B cell (primary cell): ENCODE results near the gene IL5RA. TPM values are rescaled to one million over a fixed set of nuclear protein-coding genes. Genes with fewer than 3 reads are reported as not detected.

Experiments used
- ATAC-seq: fragments of 200-7000 bp; cut with Tn5 transposase; one replicate; pipeline ENCODE4 v1.10.0; 2021; ENCODE audit warnings: low read depth, mild to moderate bottlenecking, moderate number of reproducible peaks, moderate library complexity
- CTCF ChIA-PET: fragments of 350-600 bp; sonication (Branson Sonifier 250); formaldehyde crosslinking; loops from one replicate; lab custom pipeline; 2021; ENCODE audit warnings: antibody characterized with exemption, inconsistent platforms; lab: Charles Lee
- POLR2A ChIA-PET: fragments of 350-600 bp; sonication (Branson Sonifier 250); formaldehyde crosslinking; loops from one replicate; lab custom pipeline; 2021; ENCODE audit warnings: antibody characterized with exemption; lab: Charles Lee
- DNase-seq: peaks from one replicate; pipeline ENCODE4 v3.0.0; 2013
- H2AFZ ChIP-seq: 2 replicates; pipeline ENCODE4 v1.6.1; 2012; ENCODE audit warnings: mild to moderate bottlenecking, low read depth, low read length; ENCODE audit not compliant: insufficient read depth, poor library complexity, severe bottlenecking
- H3K27ac ChIP-seq, 2 donors: 1 replicate in 1 of 2; 2 replicates in 1 of 2; pipeline ENCODE4 v1.5.1; 2012 to 2013; ENCODE audit warnings: low read length in 2 of 2, mild to moderate bottlenecking in 2 of 2, moderate library complexity in 1 of 2
- H3K27me3 ChIP-seq, 4 experiments: fragments of 200-600 bp in 1 of 4; sonication (generic) in 1 of 4; replicated peaks in 1 of 4; 1 replicate in 2 of 4; 2 replicates in 2 of 4; pipeline versions ENCODE4 v1.6.1 to v1.7.0; 2013 to 2016; ENCODE audit warnings: low read length in 3 of 4, mild to moderate bottlenecking in 2 of 4, mixed read lengths in 1 of 4, moderate library complexity in 1 of 4; ENCODE audit not compliant: insufficient read depth in 4 of 4, control insufficient read depth in 3 of 4; ENCODE audit errors: control extremely low read depth in 1 of 4
- H3K36me3 ChIP-seq, 2 experiments: replicated peaks in 1 of 2; 1 replicate in 1 of 2; 2 replicates in 1 of 2; pipeline versions ENCODE4 v1.6.1 to v1.7.1; 2013; ENCODE audit warnings: low read length in 1 of 2; ENCODE audit not compliant: insufficient read depth in 2 of 2, control insufficient read depth in 1 of 2; ENCODE audit errors: control extremely low read depth in 1 of 2, extremely low read depth in 1 of 2
- H3K4me1 ChIP-seq, 2 donors: fragments of 200-600 bp in 1 of 2; sonication (generic) in 1 of 2; 1 replicate in 1 of 2; 2 replicates in 1 of 2; pipeline versions ENCODE4 v1.5.1 to v1.6.1; 2013 to 2017; ENCODE audit warnings: low read length in 2 of 2; ENCODE audit not compliant: control insufficient read depth in 2 of 2, insufficient read depth in 2 of 2
- H3K4me2 ChIP-seq: replicated peaks from 2 replicates; pipeline ENCODE3; 2012; ENCODE audit warnings: mild to moderate bottlenecking, low read depth, low read length; ENCODE audit not compliant: poor library complexity, severe bottlenecking
- H3K4me3 ChIP-seq, 5 experiments: fragments of 200-600 bp in 1 of 5; sonication (generic) in 1 of 5; 1 replicate in 3 of 5; 2 replicates in 2 of 5; pipeline versions ENCODE4 v1.5.1 to v1.7.0; 2011 to 2016; ENCODE audit warnings: low read length in 4 of 5, mild to moderate bottlenecking in 4 of 5, low read depth in 2 of 5, control low read depth in 1 of 5, moderate library complexity in 1 of 5; ENCODE audit not compliant: insufficient read depth in 1 of 5; ENCODE audit errors: control extremely low read depth in 1 of 5, extremely low read depth in 1 of 5
- H3K79me2 ChIP-seq: fragments of 200-600 bp; sonication (generic); one replicate; pipeline ENCODE4 v1.6.0; 2016; ENCODE audit warnings: low read length; ENCODE audit not compliant: control insufficient read depth, insufficient read depth
- H3K9ac ChIP-seq: fragments of 200-600 bp; sonication (generic); 2 replicates; pipeline ENCODE4 v1.6.1; 2017; ENCODE audit warnings: mild to moderate bottlenecking, low read length, moderate library complexity
- H3K9me3 ChIP-seq, 3 donors: one replicate each; pipeline versions ENCODE4 v1.6.1 to v1.7.1; 2013; ENCODE audit warnings: low read length in 2 of 3; ENCODE audit not compliant: control insufficient read depth in 2 of 3, insufficient read depth in 1 of 3; ENCODE audit errors: control extremely low read depth in 1 of 3
- H4K20me1 ChIP-seq: 2 replicates; pipeline ENCODE4 v1.6.0; 2012; ENCODE audit warnings: mild to moderate bottlenecking, low read length; ENCODE audit not compliant: insufficient read depth, control insufficient read depth, poor library complexity, severe bottlenecking
- H3K27ac Mint-ChIP-seq: one replicate; pipeline ENCODE4 v1.8.0; 2021; ENCODE audit warnings: mixed read lengths
- H3K27me3 Mint-ChIP-seq: one replicate; pipeline ENCODE4 v1.8.0; 2021; ENCODE audit warnings: mixed read lengths
- H3K4me1 Mint-ChIP-seq: one replicate; pipeline ENCODE4 v1.8.0; 2021; ENCODE audit warnings: mixed read lengths
- H3K4me3 Mint-ChIP-seq: one replicate; pipeline ENCODE4 v1.8.0; 2021; ENCODE audit warnings: mixed read lengths
- H3K9me3 Mint-ChIP-seq: one replicate; pipeline ENCODE4 v1.8.0; 2022; ENCODE audit warnings: mixed read lengths; ENCODE audit not compliant: insufficient read depth
- EZH2 ChIP-seq: IDR thresholded peaks from 2 replicates; pipeline ENCODE4 v1.6.1; 2012; ENCODE audit warnings: borderline replicate concordance, low read depth, mild to moderate bottlenecking, moderate library complexity, low read length; ENCODE audit not compliant: insufficient read depth, poor library complexity, severe bottlenecking
- WGBS: methylation state at CpG from one replicate; pipeline ENCODE4 v1.1.5; 2013; ENCODE audit warnings: missing lambda C conversion rate; ENCODE audit not compliant: insufficient coverage; 5-methylcytosine and 5-hydroxymethylcytosine counted together
- intact Hi-C: fragments of 100-400 bp; cut with micrococcal nuclease; formaldehyde crosslinking; loops from one replicate; pipeline ENCODE4 v1.10.0; 2022
- polyA plus RNA-seq: library from polyadenylated mRNA; depleted of rRNA; stranded (reverse); fragments of >200 nt; gene quantifications from 2 replicates; pipeline ENCODE4 v1.2.3, GENCODE V29; 2012
- total RNA-seq, 2 donors: library from RNA; stranded (reverse); fragments of 120-200 nt in 1 of 2; gene quantifications; 1 replicate in 1 of 2; 2 replicates in 1 of 2; pipeline versions ENCODE4 v1.2.3 to v1.2.4, GENCODE V29; 2013 to 2022
- TF ChIP-seq, protein P1 (sequence below): fragments of 200-600 bp; IDR thresholded peaks from one replicate; pipeline ENCODE4 v1.8.0; 2022; ENCODE audit warnings: antibody characterized with exemption, mild to moderate bottlenecking

The IL5RA gene
- total and polyA plus RNA-seq, 2 donors (not counting 1 experiment from before 2014, with no cell fraction given) = 1.0 to 2.6 TPM

DNA sequence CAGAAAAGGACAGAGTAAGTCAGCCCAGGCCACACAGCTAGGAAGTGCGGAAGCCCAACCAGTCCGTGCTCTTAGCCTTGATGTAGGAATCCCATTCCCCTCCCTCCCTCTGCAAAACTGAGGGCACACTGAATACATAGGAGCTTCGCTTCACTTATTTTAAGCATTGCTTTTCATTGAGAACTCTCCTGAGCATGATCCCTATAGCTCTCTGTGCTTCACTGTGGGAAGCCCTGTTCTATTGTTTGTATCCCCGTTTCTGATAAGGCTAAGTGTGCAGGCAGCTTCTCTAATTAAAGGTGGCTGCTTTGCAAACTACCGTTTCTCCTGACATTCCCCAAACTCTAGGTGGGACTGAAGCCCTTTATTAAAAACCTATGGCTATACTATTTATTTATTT lies 29.9 kb downstream of the IL5RA start:
- H3K27ac Mint-ChIP-seq = no peak overlapping the region
- Histone ChIP-seq H3K36me3 (no peaks in the 10 kb centered on the region), H3K27me3 (peaks cover 0 to 4% (median 0%) of the 10 kb centered on the region in 4 experiments), H3K4me3 (no peak overlapping the region), H3K27ac (no peak overlapping the region), H3K9ac (no peak overlapping the region), H3K4me1 (peaks cover 22% of the 10 kb centered on the region in 2 donors), H4K20me1 (no peaks in the 10 kb centered on the region), H3K9me3 (no peaks in the 10 kb centered on the region), H3K4me2 (no peak overlapping the region), H2AFZ (no peak overlapping the region), H3K79me2 (no peaks in the 10 kb centered on the region)
- H3K4me1 Mint-ChIP-seq = peaks cover 23% of the 10 kb centered on the region
- peaks cover 15% of the 10 kb centered on the region for H3K27me3 Mint-ChIP-seq
- no peaks in the 10 kb centered on the region for H3K9me3 Mint-ChIP-seq
- 89% methylated on average over 3 of the region's 5 CpGs for WGBS
- CTCF ChIA-PET = no interaction called here
- ATAC-seq (no peak), DNase-seq (no peak)
- TF ChIP-seq, protein P1, sequence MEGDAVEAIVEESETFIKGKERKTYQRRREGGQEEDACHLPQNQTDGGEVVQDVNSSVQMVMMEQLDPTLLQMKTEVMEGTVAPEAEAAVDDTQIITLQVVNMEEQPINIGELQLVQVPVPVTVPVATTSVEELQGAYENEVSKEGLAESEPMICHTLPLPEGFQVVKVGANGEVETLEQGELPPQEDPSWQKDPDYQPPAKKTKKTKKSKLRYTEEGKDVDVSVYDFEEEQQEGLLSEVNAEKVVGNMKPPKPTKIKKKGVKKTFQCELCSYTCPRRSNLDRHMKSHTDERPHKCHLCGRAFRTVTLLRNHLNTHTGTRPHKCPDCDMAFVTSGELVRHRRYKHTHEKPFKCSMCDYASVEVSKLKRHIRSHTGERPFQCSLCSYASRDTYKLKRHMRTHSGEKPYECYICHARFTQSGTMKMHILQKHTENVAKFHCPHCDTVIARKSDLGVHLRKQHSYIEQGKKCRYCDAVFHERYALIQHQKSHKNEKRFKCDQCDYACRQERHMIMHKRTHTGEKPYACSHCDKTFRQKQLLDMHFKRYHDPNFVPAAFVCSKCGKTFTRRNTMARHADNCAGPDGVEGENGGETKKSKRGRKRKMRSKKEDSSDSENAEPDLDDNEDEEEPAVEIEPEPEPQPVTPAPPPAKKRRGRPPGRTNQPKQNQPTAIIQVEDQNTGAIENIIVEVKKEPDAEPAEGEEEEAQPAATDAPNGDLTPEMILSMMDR = no peak
- TF ChIP-seq EZH2 = no peak
- POLR2A ChIA-PET = no interaction called here
- no peak overlapping the region for H3K4me3 Mint-ChIP-seq
- intact Hi-C loops = no loop called here

DNA sequence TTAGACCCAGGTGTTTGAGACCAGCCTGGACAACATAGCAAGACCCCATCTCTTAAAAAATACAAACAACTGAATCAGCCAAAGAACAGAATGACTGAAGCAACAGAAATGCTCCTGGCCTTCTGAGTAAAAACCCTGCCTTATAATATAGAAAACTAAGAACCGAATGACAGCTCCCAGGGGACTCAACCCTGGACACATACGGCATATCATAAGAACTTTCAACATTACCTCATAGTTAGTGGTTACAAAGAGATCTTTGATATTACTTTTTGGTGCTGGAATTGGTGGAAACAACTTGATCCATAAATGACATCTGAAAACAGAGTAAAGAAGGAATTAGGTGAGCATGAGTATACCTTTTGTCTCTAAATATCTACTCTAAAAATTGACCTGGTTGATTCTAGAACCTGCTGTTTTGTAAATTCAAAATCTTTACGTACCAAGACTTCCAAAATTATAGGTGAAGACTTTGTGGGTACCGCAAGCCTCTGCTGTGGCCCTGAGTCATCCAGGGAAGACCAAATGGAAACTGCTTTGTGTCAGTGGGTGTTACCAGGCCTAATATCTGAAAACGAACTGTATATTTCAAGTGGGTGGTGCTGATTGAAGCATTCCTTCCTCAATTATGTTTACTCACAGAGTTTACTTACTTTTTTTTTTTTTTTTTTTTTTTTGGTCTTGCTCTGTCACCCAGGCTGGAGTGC lies 35.5 kb downstream of the IL5RA start:
- H3K4me2 ChIP-seq = no peak overlapping the region
- H3K27me3 ChIP-seq = peaks cover 0 to 6% (median 0%) of the 10 kb centered on the region in 4 experiments
- 67% methylated on average over 1 of the region's 5 CpGs for WGBS
- no peak overlapping the region for H3K27ac ChIP-seq
- H3K4me3 ChIP-seq = no peak overlapping the region
- CTCF ChIA-PET = interaction anchor here (0.6 kb wide), 1 partner anchor 71 kb away, joined by 4 read pairs; no protein-coding TSS in a partner anchor
- H3K9ac ChIP-seq = no peak overlapping the region
- no peak for DNase-seq
- no peak overlapping the region for H2AFZ ChIP-seq
- no peaks in the 10 kb centered on the region for H3K79me2 ChIP-seq
- H3K27me3 Mint-ChIP-seq = peaks cover 20% of the 10 kb centered on the region
- H3K4me1 Mint-ChIP-seq = no peaks in the 10 kb centered on the region
- TF ChIP-seq, protein P1 = no peak
- no peak for TF ChIP-seq EZH2
- H3K4me3 Mint-ChIP-seq = no peak overlapping the region
- H3K36me3 ChIP-seq = no peaks in the 10 kb centered on the region
- no peak for ATAC-seq
- no peaks in the 10 kb centered on the region for H3K9me3 ChIP-seq
- intact Hi-C loops = no loop called here
- no peaks in the 10 kb centered on the region for H4K20me1 ChIP-seq
- H3K27ac Mint-ChIP-seq = no peak overlapping the region
- POLR2A ChIA-PET = no interaction called here
- H3K9me3 Mint-ChIP-seq = no peaks in the 10 kb centered on the region
- no peaks in the 10 kb centered on the region for H3K4me1 ChIP-seq
